ENCODE data around the gene SIGMAR1.

SIGMAR1 gene

DNA sequence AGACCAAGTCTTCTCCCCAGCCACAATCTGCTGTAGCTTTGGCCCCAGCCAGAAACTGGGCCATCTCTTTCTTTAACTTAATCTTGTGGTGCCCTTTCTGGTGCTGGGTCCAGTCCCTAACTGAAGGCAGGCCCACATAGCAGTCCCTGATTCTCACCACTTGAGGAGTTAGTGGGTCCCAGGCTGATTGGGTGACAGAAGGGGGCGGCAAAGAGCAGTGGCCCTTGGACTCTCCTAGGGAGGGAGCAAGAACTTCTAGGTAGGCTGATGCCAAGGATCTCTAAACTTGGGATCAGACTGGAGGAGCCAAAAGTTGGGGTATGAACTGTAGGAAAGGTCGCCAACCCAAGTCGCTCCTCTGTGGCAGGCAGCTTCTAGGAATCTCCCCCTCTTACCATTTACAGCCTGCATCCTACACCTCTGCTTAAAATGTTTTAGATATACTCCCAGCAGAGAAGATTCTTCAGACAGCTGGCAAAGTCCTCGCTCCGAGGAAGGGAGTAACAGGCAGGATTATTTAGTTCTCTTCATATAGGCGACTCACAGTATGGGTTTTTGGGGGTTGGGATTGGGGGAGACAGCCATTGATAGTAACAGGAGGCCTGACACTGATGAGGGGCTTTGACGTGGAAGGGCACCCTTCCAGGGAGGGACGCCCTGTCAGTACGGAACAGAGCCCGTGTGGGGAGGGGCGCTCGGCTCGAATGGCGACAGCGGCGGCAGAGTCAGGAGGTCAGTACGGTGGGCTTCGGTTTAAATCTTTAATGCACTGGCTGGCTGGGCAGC, 26.9 kb upstream of the SIGMAR1 start:
- H3K27me3 Mint-ChIP-seq: no peaks in the 10 kb centered on the region
- ATAC-seq (replicated peaks) (peak; percentile 72 to 74), DNase-seq (peak; percentile 64)
- H3K27ac Mint-ChIP-seq: peak overlapping the region; percentile 90
- peaks cover 10 to 17% of the 10 kb centered on the region in 2 donors for H3K36me3 Mint-ChIP-seq
- peak overlapping the region; percentile 90 to 93 for H3K4me3 Mint-ChIP-seq
- peaks cover 6 to 7% of the 10 kb centered on the region in 2 donors for H3K9me3 Mint-ChIP-seq
- peaks cover 10 to 21% of the 10 kb centered on the region in 2 donors for H3K4me1 Mint-ChIP-seq

DNA sequence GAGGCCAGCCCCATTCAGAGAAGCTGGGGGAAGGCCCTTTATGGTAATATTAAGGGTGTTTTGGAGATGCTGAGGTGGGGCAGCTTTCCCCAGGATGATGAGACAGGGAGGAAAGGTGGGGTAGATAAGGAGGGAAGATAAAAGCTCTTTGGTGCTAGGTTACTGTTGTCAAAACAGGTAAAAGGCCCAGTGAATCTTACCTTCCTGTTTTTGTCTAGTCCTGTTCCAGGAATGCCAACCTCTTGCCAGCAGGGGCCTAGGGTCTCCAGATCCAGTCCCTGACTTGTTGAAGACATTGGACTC, 25.7 kb upstream of the SIGMAR1 start:
- no peak overlapping the region for H3K4me3 Mint-ChIP-seq
- H3K4me1 Mint-ChIP-seq: peaks cover 10 to 21% of the 10 kb centered on the region in 2 donors
- peaks cover 6 to 11% of the 10 kb centered on the region in 2 donors for H3K36me3 Mint-ChIP-seq
- H3K27ac Mint-ChIP-seq: no peak overlapping the region
- H3K27me3 Mint-ChIP-seq: no peaks in the 10 kb centered on the region
- H3K9me3 Mint-ChIP-seq: no peaks in the 10 kb centered on the region
- no peak for DNase-seq
- no peak for ATAC-seq (replicated peaks)

DNA sequence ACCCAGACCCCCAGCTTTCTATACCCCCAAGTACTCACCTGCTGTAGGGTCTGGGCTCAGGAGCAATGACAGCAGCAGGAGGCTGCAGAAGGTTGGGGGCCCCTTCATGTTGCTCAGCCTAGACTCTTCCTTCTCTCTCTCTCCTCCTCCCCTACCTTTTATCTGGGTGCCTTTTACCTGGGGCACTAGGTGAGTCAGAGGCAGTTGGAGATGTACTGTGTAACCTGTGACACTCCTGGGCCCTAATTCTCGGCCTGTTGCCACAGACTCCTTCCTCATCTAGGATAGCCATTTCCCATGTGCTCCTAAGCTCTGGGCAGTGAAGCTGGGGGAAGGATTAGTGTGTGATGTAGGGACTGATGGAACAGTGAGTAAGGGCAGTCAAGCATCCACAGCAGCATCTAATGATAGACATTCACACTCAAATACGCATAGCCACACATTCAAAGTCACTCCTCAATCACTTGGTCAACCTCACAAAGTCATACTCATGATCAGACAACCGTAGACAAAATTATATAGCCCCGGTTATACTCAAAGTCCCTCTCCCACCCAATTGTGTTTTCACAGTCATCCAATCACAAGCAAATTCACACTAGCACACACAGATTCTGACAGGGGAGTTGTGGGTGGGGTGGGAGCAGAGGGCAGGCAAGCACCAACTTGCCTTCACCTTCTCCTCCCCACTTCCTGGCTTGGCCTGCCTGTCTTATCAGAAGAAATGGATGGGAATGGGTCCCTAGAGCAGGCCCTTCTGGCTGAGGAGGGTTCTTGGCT, 25.1 kb upstream of the SIGMAR1 start, which contains the start of gene CCL27:
Gene CCL27, minus strand, starts transcription at position 132 of the 777 bp plus-strand sequence. Its CDS starts 24 bp downstream, at position 108.
- peaks cover 6 to 11% of the 10 kb centered on the region in 2 donors for H3K36me3 Mint-ChIP-seq
- H3K27me3 Mint-ChIP-seq: no peaks in the 10 kb centered on the region
- ATAC-seq (replicated peaks) (no peak), DNase-seq (no peak)
- no peak within 1 kb of the TSS for H3K27ac Mint-ChIP-seq
- no peaks in the 10 kb centered on the region for H3K9me3 Mint-ChIP-seq
- H3K4me3 Mint-ChIP-seq: no peak within 1 kb of the TSS
- H3K4me1 Mint-ChIP-seq: peaks cover 10 to 21% of the 10 kb centered on the region in 2 donors

DNA sequence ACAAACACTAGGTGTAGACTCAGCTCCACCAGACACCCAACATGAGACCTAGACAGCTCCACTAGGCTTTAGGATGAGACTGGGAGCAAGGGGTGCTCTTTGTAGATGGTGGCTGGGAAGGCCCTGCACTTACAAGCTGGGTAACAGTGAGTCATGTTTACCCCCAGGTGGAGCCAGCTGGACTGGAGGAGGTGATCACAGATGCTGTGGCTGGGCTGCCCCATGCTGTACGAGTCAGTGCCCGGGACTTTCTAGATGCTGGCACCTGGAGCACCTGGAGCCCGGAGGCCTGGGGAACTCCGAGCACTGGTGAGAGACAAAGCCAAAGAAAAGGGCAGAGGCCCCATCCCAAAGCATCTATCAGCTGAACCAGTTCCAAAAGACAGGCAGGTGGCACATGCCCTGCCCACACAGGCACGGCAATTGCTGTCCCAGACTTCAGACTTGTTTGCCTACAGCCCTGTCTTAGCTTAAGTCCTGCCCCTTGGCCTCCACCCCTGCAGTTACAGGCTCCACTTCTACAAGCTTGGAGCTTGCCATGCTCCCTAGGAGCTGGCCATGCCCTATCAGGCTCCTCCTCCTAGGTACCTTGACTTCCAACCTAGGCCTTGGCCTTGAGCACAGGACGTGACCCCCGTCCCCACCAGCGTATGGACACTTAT, 22.1 kb upstream of the SIGMAR1 start:
- no peak for DNase-seq
- Mint-ChIP-seq H3K36me3 (peaks cover 6 to 18% of the 10 kb centered on the region in 2 donors), H3K9me3 (no peaks in the 10 kb centered on the region), H3K27ac (no peak overlapping the region), H3K4me1 (peaks cover 7 to 10% of the 10 kb centered on the region in 2 donors), H3K27me3 (no peaks in the 10 kb centered on the region), H3K4me3 (no peak overlapping the region)
- no peak for ATAC-seq (replicated peaks)

DNA sequence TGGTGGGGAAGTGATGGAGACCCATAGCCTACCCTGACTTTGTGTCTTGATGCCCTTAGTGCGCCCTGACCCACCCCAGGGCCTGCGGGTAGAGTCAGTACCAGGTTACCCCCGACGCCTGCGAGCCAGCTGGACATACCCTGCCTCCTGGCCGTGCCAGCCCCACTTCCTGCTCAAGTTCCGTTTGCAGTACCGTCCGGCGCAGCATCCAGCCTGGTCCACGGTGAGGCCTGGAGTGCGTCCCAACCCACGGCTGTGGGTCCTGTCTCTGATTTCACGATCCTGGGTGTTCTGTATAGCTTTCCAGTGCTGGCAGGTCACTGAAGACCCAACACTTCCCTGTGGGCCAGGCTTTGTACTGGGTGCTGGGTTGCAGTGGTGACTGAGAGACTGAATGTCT, 20.9 kb upstream of the SIGMAR1 start:
- no peak overlapping the region for H3K4me3 Mint-ChIP-seq
- no peak for DNase-seq
- ATAC-seq (replicated peaks): no peak
- no peaks in the 10 kb centered on the region for H3K9me3 Mint-ChIP-seq
- no peaks in the 10 kb centered on the region for H3K4me1 Mint-ChIP-seq
- H3K27me3 Mint-ChIP-seq: no peaks in the 10 kb centered on the region
- peaks cover 4 to 18% of the 10 kb centered on the region in 2 donors for H3K36me3 Mint-ChIP-seq
- H3K27ac Mint-ChIP-seq: no peak overlapping the region

DNA sequence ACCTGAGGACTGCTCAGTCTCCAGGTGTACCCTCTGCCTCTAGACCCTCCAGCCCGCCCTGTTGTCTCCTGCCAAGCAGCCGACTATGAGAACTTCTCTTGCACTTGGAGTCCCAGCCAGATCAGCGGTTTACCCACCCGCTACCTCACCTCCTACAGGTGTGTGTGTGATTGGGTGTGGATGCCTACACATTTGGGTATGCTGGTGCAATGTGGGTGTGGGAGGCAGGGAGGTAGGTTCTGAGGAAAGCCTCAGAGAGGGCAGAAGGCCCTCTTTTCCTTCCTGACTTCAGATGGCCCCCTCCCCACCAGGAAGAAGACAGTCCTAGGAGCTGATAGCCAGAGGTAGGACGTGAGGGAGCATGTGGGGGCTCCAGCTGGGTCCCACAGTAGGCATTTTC, 19.4 kb upstream of the SIGMAR1 start:
- Mint-ChIP-seq H3K4me3 (no peak overlapping the region), H3K36me3 (peaks cover 8 to 21% of the 10 kb centered on the region in 2 donors), H3K27me3 (no peaks in the 10 kb centered on the region), H3K9me3 (no peaks in the 10 kb centered on the region), H3K27ac (no peak overlapping the region), H3K4me1 (peaks cover 9 to 13% of the 10 kb centered on the region in 2 donors)
- DNase-seq (no peak), ATAC-seq (replicated peaks) (no peak)

DNA sequence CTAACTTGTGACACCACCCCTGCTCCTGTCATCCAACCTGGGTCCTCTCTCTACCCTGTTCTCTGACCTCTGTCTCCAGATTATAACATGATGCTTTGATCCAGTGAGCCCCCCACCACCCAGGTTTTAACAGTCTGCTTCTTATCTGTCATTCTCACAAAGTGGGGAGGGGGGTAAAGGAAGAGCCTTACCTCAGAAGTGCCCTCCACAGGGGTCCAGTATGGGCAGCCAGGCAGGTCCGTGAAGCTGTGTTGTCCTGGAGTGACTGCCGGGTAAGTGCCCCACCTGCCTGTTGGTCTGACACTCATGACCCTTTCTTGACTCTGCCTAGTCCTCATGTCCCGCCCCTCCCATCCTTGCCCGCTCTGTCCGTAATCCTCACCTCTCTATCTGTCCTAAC, 17.8 kb upstream of the SIGMAR1 start:
- no peaks in the 10 kb centered on the region for H3K9me3 Mint-ChIP-seq
- ATAC-seq (replicated peaks) (no peak), DNase-seq (no peak)
- no peak overlapping the region for H3K27ac Mint-ChIP-seq
- H3K36me3 Mint-ChIP-seq: peaks cover 7 to 10% of the 10 kb centered on the region in 2 donors
- H3K27me3 Mint-ChIP-seq: no peaks in the 10 kb centered on the region
- H3K4me3 Mint-ChIP-seq: no peak overlapping the region
- peaks cover 9 to 27% of the 10 kb centered on the region in 2 donors for H3K4me1 Mint-ChIP-seq

DNA sequence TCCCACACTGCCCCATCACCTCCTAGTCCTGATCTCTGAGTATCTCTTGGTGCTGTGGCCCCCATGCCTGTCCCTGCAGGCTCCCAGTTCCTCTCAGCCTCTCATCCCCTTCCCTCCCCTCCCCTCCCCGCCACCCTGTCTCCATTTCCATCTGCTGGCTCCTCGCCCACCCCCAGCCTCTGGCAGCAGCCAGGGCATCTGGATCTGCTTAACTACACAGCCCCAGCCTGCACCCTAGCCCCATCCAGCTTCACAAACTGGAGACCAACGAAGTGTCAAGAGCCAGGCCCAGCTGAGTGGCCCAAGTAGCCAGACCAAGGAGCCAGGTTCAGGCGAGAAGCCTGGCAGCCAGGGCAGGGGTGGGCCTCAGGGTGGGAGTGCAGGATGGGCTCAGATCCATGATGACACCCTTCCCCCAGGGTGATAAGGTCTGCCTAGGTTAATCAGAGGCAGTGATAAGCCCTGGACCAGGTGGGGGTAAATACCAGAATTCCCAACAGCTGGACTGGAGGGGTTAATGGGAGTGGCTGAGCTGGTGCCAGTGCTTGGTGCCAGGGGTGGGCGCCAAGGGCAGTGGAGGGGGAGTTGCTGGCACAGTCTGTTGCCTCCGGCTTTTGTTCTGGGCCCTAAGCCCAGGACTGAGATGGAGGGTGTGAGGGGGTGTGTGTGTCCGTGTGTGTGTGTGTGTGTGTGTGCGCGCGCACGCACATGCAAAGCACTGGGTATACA, 16.9 kb upstream of the SIGMAR1 start:
- Mint-ChIP-seq H3K27ac (no peak overlapping the region), H3K4me3 (no peak overlapping the region), H3K9me3 (no peaks in the 10 kb centered on the region), H3K27me3 (no peaks in the 10 kb centered on the region), H3K36me3 (peaks cover 12 to 13% of the 10 kb centered on the region in 2 donors), H3K4me1 (peaks cover 9 to 32% of the 10 kb centered on the region in 2 donors)
- no peak for DNase-seq
- ATAC-seq (replicated peaks): no peak

DNA sequence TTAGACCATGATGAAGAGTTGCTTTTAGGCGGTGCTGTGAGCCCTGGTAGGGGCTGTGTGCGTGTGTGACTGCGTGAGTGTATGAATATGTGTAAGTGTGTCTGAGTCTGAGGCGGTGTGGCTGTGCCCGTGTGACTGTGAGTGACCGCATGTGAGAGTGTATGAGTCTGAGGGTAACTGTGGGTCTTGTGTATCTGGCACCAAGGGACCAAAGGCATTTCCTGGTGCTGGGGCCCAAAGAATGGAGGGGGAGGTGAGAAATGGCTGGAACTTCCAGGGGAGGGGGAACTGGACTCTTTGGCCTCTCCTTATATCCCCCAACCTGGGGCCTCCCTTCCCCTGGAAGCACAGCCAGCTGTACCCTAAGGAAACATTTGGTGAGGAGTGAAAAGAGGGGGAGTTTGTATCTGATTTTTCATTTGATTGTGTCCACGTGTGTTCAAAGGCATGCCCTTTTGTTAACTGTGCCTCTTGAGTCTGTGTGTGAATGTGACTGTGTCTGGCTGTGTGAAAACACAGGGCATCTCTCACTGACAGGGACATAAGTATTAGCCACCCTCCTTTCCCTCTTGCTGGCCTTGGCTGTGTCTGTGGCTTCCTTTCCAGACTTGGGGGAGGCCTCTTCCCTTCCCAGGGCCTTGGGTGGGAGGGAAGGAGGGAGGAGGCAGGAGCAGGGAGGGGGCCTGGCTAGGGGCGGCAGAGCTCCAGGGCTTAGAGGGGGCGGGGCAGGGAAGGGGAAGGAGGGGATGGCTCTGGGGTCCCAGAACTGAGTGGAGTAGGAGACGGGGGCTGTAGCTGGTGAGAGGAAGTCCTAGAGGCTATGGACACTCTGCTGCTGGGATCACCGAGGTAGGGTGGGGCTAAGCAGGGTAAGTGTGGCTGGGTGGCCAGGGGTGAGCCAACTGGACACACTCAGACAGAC, 15.8 kb upstream of the SIGMAR1 start:
- no peaks in the 10 kb centered on the region for H3K9me3 Mint-ChIP-seq
- peak overlapping the region; percentile 14 for H3K27ac Mint-ChIP-seq
- peaks cover 23 to 24% of the 10 kb centered on the region in 2 donors for H3K36me3 Mint-ChIP-seq
- no peaks in the 10 kb centered on the region for H3K27me3 Mint-ChIP-seq
- DNase-seq (no peak), ATAC-seq (replicated peaks) (no peak)
- H3K4me3 Mint-ChIP-seq: peak overlapping the region in 1 of 2 donors; percentile 8
- H3K4me1 Mint-ChIP-seq: peaks cover 14 to 43% of the 10 kb centered on the region in 2 donors

DNA sequence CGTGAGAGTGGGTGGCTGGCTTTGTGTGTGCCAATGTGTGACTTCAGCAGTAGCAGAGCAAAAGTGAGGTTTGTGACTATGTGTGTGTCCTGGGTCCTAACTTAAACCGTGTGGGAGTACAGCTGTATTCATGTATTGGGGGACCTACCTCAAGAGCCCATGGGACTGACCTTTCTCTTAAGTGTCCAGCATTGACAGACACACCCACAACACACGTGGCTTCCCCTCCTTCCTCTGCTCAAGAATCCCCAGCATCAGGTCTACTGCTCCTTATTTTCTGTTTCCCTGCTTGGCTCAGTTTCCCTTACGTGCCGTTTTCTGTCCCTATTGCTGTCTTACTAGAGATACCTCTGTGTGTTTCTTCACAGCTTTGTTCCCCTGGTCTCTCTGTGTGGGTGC, 15.0 kb upstream of the SIGMAR1 start:
- Mint-ChIP-seq H3K9me3 (no peaks in the 10 kb centered on the region), H3K27me3 (no peaks in the 10 kb centered on the region), H3K4me1 (peaks cover 22 to 51% of the 10 kb centered on the region in 2 donors), H3K36me3 (peaks cover 27 to 31% of the 10 kb centered on the region in 2 donors), H3K4me3 (no peak overlapping the region), H3K27ac (peak overlapping the region; percentile 14)
- DNase-seq (no peak), ATAC-seq (replicated peaks) (no peak)

DNA sequence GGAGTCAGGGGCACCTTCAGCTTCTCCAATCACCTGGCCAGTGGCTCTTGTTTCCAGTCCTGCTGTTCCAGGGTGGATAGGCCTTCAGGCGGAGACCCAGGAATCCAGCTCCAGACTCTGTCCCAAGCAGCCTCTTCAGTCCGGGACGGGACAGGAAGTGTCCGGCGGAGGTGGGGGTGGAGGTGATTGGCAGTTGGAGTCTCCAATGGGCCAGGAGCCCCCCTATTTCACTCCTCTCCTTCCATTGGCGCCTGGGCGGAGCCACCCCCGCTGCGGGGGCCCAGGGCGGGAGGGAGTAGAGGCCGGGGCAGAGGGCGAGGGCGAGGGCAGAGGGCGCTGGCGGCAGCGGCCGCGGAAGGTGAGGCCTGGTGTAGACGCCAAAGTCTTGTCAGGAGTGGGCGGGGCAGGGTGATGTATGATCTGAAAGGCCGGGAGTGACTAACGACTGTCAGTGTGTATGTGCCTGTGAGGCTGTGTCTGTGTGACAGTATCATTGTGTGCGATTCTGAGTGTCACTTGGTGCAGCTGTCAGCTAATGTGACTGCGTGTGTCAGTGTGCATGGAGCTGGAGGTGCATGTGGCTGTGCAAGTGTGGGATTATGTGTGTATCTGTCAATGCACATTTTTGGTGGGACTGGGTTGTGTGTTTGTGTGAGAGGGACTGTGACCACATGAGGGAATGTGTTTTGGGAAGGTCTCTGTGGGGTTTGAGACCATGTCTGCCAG, 14.5 kb upstream of the SIGMAR1 start, which contains the start of gene IL11RA:
Gene IL11RA, plus strand, starts transcription at position 310 of the 726 bp plus-strand sequence. CDS start 3,033 bp downstream, outside the sequence.
- Mint-ChIP-seq H3K27ac (peak within 1 kb of the TSS; percentile 14), H3K4me3 (peak within 1 kb of the TSS in 1 of 2 donors; percentile 8), H3K36me3 (peaks cover 27 to 35% of the 10 kb centered on the region in 2 donors), H3K9me3 (no peaks in the 10 kb centered on the region), H3K4me1 (peaks cover 27 to 56% of the 10 kb centered on the region in 2 donors), H3K27me3 (no peaks in the 10 kb centered on the region)
- peak; percentile 65 to 68 for ATAC-seq (replicated peaks)
- no peak for DNase-seq

DNA sequence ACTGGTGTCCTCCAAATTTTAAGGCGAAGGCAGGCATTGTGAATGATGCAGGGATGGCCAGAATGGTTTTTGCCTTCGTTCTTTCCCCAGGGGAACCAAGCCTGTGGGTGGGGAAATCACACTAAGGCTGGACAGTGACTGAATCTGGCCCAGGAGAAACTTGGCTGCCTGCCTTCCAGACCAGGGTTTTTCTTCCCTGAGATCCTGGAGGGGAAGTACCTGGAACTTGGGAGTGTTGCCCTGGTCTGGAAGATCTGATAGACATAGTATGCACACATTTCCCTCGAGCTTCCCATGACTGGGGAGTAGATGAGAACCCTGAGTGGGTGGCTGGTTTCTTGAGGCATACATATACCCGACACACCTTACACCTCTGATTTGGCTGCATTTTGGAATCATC, 13.7 kb upstream of the SIGMAR1 start:
- DNase-seq: no peak
- Mint-ChIP-seq H3K9me3 (no peaks in the 10 kb centered on the region), H3K27ac (no peak overlapping the region), H3K4me1 (peaks cover 28 to 60% of the 10 kb centered on the region in 2 donors), H3K27me3 (no peaks in the 10 kb centered on the region), H3K36me3 (peaks cover 27 to 35% of the 10 kb centered on the region in 2 donors), H3K4me3 (no peak overlapping the region)
- no peak for ATAC-seq (replicated peaks)

Data from stimulated activated naive B cell treated with anti-CD40 and anti-IgM and Interleukin-4, amounts not matched to agents 10 μg/mL and 1 μg/mL and 100 μg/mL, for 72 hours (primary cell).